ENCODE data around the gene TRAPPC2L.

TRAPPC2L gene

GRCh38 chr16:88817785-88818574 lies 38.9 kb upstream of the TRAPPC2L start:
- Histone ChIP-seq H3K27me3 (replicated peaks) (no peaks in the 10 kb centered on the region), H3K27ac (no peak overlapping the region), H3K4me3 (ENCODE audit: low read depth, low read length) (no peak overlapping the region), H3K36me3 (replicated peaks) (no peaks in the 10 kb centered on the region)
- DNase-seq, result peak; percentile 8
- in situ Hi-C loops (cut with HindIII; ENCODE audit: low pct_ligation_motif_present, low sequenced_read_pairs), result no loop called here
- no peak for TF ChIP-seq CTCF (IDR thresholded peaks at IDR 0.05; ENCODE audit: low read depth, low read length, missing control alignments)

- in situ Hi-C loops (cut with HindIII; ENCODE audit: low pct_ligation_motif_present, low sequenced_read_pairs), result no loop called here
- Histone ChIP-seq H3K36me3 (replicated peaks) (no peaks in the 10 kb centered on the region), H3K4me3 (ENCODE audit: low read depth, low read length) (no peak overlapping the region), H3K27me3 (replicated peaks) (no peaks in the 10 kb centered on the region), H3K27ac (no peak overlapping the region)
- no peak for TF ChIP-seq CTCF (IDR thresholded peaks at IDR 0.05; ENCODE audit: low read depth, low read length, missing control alignments)
- no peak for DNase-seq
Observed at GRCh38 chr16:88818575-88818874, 38.4 kb upstream of the TRAPPC2L start.

- no peak for DNase-seq
- Histone ChIP-seq H3K36me3 (replicated peaks) (no peaks in the 10 kb centered on the region), H3K27ac (no peak overlapping the region), H3K4me3 (ENCODE audit: low read depth, low read length) (no peak overlapping the region), H3K27me3 (replicated peaks) (no peaks in the 10 kb centered on the region)
- in situ Hi-C loops (cut with HindIII; ENCODE audit: low pct_ligation_motif_present, low sequenced_read_pairs), result no loop called here
- no peak for TF ChIP-seq CTCF (IDR thresholded peaks at IDR 0.05; ENCODE audit: low read depth, low read length, missing control alignments)
Observed at GRCh38 chr16:88819126-88819525, 37.8 kb upstream of the TRAPPC2L start.

GRCh38 chr16:88820385-88821025 lies 36.4 kb upstream of the TRAPPC2L start:
- H3K36me3 ChIP-seq (replicated peaks), result no peaks in the 10 kb centered on the region
- in situ Hi-C loops (cut with HindIII; ENCODE audit: low pct_ligation_motif_present, low sequenced_read_pairs), result no loop called here
- no peak overlapping the region for H3K4me3 ChIP-seq (ENCODE audit: low read depth, low read length)
- DNase-seq, result no peak
- no peaks in the 10 kb centered on the region for H3K27me3 ChIP-seq (replicated peaks)
- TF ChIP-seq CTCF (IDR thresholded peaks at IDR 0.05; ENCODE audit: low read depth, low read length, missing control alignments), result no peak
- H3K27ac ChIP-seq, result no peak overlapping the region

GRCh38 chr16:88821168-88821850 lies 35.6 kb upstream of the TRAPPC2L start:
- peak; percentile 8 for TF ChIP-seq CTCF (IDR thresholded peaks at IDR 0.05; ENCODE audit: low read depth, low read length, missing control alignments)
- Histone ChIP-seq H3K27me3 (replicated peaks) (no peaks in the 10 kb centered on the region), H3K36me3 (replicated peaks) (no peaks in the 10 kb centered on the region), H3K4me3 (ENCODE audit: low read depth, low read length) (no peak overlapping the region), H3K27ac (no peak overlapping the region)
- in situ Hi-C loops (cut with HindIII; ENCODE audit: low pct_ligation_motif_present, low sequenced_read_pairs), result no loop called here
- DNase-seq, result no peak
